ENCODE measurements around the gene NTHL1. TPM values are rescaled to one million over a fixed set of nuclear protein-coding genes. Genes with fewer than 3 reads are reported as not detected.

NTHL1 gene
- total and polyA plus RNA-seq, 2 of the 8 experiments (the other 6 are each of a cell fraction or from before 2014, with no cell fraction given): 70.9 to 150 TPM

DNA sequence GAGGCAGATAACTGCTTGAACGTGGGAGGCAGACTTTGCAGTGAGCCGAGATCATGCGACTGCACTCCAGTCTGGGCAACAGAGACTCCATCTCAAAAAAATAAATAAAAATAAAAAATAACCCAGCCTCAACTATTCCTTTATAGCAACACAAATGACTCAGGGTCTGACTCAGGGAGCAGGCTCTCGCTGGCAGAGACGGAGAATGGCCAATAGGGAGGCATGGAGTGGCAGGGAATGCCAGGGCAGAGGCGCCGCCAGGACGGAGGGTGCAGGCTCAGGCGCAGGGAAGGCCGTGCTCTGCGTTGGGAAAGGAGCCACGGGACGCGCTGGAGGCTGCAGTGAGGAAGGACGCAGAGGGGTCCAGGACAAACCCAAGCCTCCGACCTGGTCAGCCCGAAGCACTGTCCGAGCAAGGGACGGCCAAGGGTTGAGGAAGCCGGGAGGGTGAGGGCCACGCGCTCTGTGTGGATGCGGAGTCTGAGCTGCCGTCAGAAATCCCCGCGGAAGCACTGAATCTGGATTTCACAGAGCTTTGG, 47.8 kb upstream of the NTHL1 start:
- no peaks in the 10 kb centered on the region for H3K79me1 ChIP-seq (ENCODE audit: low read depth, low read length)
- peaks cover 6% of the 10 kb centered on the region; the same call in 1 of the 2 replicates for H3K23me2 ChIP-seq (ENCODE audit: low read depth, low read length)
- H2BK5ac ChIP-seq (ENCODE audit: low read depth, low read length): no peak overlapping the region
- H3K23ac ChIP-seq (ENCODE audit: insufficient read length): no peak overlapping the region
- no peak overlapping the region for H3K9ac ChIP-seq (replicated peaks in 1 of 4; ENCODE audit: extremely low read depth in 1 of 4, low read depth in 3 of 4, low read length in 3 of 4)
- H3K18ac ChIP-seq (ENCODE audit: extremely low read depth, low read length): no peak overlapping the region
- no peak overlapping the region for H2AFZ ChIP-seq (ENCODE audit: low read length)
- H2BK120ac ChIP-seq (replicated peaks; ENCODE audit: low read depth, low read length): no peak overlapping the region
- TF ChIP-seq RNF2 (IDR thresholded peaks at IDR 0.05; ENCODE audit: borderline replicate concordance, low read depth, low read length, missing control alignments, poor library complexity, severe bottlenecking) (no peak), TAF7 (optimal IDR thresholded peaks at IDR 0.05; ENCODE audit: borderline replicate concordance, low read depth, low read length) (no peak), NANOG (IDR thresholded peaks at IDR 0.05; ENCODE audit: insufficient read depth, low read depth, low read length, poor library complexity, severe bottlenecking) (no peak), PHF8 (conservative IDR thresholded peaks at IDR 0.05; ENCODE audit: low read depth, low read length) (no peak), SP1 (IDR thresholded peaks at IDR 0.05; ENCODE audit: low read depth, low read length) (no peak), EZH2 (IDR thresholded peaks at IDR 0.05; ENCODE audit: low read depth, low read length, severe bottlenecking) (no peak)
- TF ChIP-seq, protein P1, sequence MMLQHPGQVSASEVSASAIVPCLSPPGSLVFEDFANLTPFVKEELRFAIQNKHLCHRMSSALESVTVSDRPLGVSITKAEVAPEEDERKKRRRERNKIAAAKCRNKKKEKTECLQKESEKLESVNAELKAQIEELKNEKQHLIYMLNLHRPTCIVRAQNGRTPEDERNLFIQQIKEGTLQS (IDR thresholded peaks at IDR 0.05; ENCODE audit: insufficient read depth, low read depth, low read length): no peak
- no peak overlapping the region for H4K91ac ChIP-seq (replicated peaks; ENCODE audit: insufficient read length, low read length)
- H3K4ac ChIP-seq (replicated peaks; ENCODE audit: insufficient read length, low read depth, low read length): no peak overlapping the region
- H2BK15ac ChIP-seq (ENCODE audit: low read length): no peak overlapping the region
- no peak for FAIRE-seq
- no peak overlapping the region for H3K27ac ChIP-seq (ENCODE audit: low read depth, low read length)
- H2BK20ac ChIP-seq (ENCODE audit: low read length): no peak overlapping the region
- DNase-seq (ENCODE audit: low read depth in 1 of 2, low spot score in 2 of 2): no peak
- H2BK12ac ChIP-seq (ENCODE audit: low read depth, low read length): no peak overlapping the region
- 91% methylated on average over 26 of the region's 26 CpGs; no CpG with 5 or more reads in 1 of the 2 experiments for WGBS, 2 experiments (ENCODE audit: extremely low coverage in 1 of 2, insufficient coverage in 1 of 2, insufficient read length in 1 of 2, insufficient replicate concordance in 2 of 2, low coverage in 1 of 2, low lambda C conversion rate in 2 of 2, missing lambda C conversion rate in 1 of 2)
- ChIA-PET CTCF (ENCODE audit: partially characterized antibody) (interaction anchor here (1.1 to 1.6 kb wide), 2 partner anchors 45 to 73 kb away, joined by 3 to 5 read pairs; no protein-coding TSS in a partner anchor), POLR2A (ENCODE audit: partially characterized antibody) (interaction anchor here (0.9 to 1.2 kb wide), 2 partner anchors 64 to 131 kb away, joined by 3 to 4 read pairs; partner anchors contain the start of gene RPS2)
- H3K36me3 ChIP-seq (ENCODE audit: control insufficient read depth in 2 of 4, insufficient read depth in 4 of 4, low read length in 3 of 4): peaks cover 0 to 9% (median 2%) of the 10 kb centered on the region in 4 experiments; a peak in 4 of 8 replicates
- peaks cover 0 to 10% (median 7%) of the 10 kb centered on the region in 4 experiments; a peak in 5 of 7 replicates for H3K4me1 ChIP-seq (replicated peaks in 1 of 4; ENCODE audit: control insufficient read depth in 3 of 4, insufficient read depth in 4 of 4, low read length in 3 of 4)
- H4K5ac ChIP-seq (ENCODE audit: insufficient read length, low read depth, low read length): no peak overlapping the region
- H4K20me1 ChIP-seq (replicated peaks in 1 of 2; ENCODE audit: control insufficient read depth in 1 of 2, insufficient read depth in 2 of 2, low read length in 2 of 2): peaks cover 5 to 15% of the 10 kb centered on the region in 2 experiments
- no peaks in the 10 kb centered on the region for H3K79me2 ChIP-seq (ENCODE audit: control insufficient read depth in 1 of 2, insufficient read depth in 2 of 2, low read length in 2 of 2)
- no peaks in the 10 kb centered on the region for H3K9me3 ChIP-seq (ENCODE audit: insufficient read depth in 2 of 2, low read depth in 1 of 2, low read length in 1 of 2)
- no peak overlapping the region for H3K4me2 ChIP-seq (ENCODE audit: insufficient read depth in 1 of 2, low read depth in 2 of 2, low read length in 2 of 2)
- H3K4me3 ChIP-seq (ENCODE audit: extremely low read depth in 1 of 4, insufficient read depth in 2 of 4, low read depth in 3 of 4, low read length in 4 of 4): no peak overlapping the region
- no peak overlapping the region for H3K14ac ChIP-seq (ENCODE audit: insufficient read length)
- no peaks in the 10 kb centered on the region for H3K27me3 ChIP-seq (replicated peaks in 1 of 4; ENCODE audit: control insufficient read depth in 3 of 4, extremely low read depth in 1 of 4, insufficient read depth in 3 of 4, low read length in 3 of 4)
- no peak overlapping the region for H3K56ac ChIP-seq (replicated peaks; ENCODE audit: insufficient read length, low read depth, low read length)
- H4K8ac ChIP-seq (ENCODE audit: extremely low read depth, insufficient read depth, low read length): no peak overlapping the region
- no peak overlapping the region for H2AK5ac ChIP-seq (ENCODE audit: low read depth, low read length)

All from H1 (cell line).